CD4-positive, alpha-beta T cell treated with Interleukin-12 subunit alpha and Interleukin-12 subunit beta, for 1 hour (primary cell): ENCODE measurements around the gene PTX3.

Source experiments
- DNase-seq: peaks from one replicate; pipeline ENCODE4 v3.0.0-alpha.2; 2020

PTX3 gene

DNA sequence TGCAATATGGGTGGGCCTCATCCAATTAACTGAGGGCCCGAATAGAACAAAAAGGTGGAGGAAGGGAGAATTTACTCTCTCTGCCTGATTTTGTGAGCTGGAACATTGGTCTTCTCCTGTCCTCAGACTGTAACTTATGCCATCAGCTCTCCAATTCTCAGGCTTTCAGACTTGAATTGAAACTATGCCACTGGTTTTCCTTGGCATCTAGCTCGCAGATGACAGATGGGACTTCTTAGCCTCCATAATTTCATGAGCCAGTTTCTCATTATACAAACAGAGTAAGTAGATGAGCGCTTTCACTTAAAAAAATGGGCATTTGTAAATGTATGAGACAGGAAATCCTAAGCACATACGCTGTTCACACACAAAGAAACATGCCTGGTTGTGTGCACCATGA, 8.7 kb upstream of the PTX3 start:
- no peak for DNase-seq

DNA sequence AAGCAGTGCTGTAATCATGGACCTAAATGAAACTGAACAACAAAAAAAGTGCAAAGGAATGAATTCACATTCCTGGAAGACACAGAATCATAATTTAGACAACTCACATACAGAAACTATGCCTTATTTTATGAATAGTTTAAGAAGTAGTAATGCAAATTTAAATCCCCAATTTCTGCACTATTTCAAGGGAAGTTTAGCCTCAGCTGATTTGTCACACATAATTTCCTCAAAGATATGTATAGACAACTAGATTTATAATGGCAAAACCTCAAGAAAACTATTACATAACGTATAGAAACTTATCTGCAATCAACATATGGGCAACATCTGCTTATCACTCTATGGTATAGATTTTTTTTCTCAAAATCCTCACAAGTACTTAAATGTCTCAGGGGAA, 7.8 kb upstream of the PTX3 start:
- DNase-seq: no peak

- DNase-seq: no peak
These were observed 6.9 kb upstream of the PTX3 start for GRCh38 chr3:157429708-157430107.

DNA sequence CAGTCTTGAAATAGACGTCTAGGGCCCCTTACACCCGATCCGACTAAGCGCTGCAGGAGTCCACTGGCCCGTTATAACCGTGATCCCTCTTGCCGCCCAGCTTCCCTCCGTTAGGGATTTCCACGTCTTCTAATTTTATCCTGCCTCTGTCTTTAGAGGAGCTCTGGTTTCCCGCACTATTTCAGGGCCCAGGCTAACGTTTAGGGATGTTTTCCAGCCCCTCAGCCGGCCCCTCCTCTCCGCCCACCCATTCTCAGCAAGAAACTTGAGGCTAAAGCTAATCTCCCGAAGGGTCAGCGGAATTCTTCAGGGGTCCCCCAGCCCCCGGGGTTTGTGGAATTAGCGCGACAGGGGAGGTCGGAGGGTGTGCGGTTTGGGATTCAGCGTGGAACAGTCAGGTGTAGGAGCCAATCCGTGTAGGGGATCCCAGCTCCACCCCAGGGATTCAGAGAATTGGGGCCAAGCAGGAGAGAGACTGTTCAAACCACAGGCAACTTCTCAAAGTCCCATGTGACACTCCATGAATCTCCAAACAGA, 1.6 kb downstream of the PTX3 start:
- DNase-seq: no peak

GRCh38 chr3:157441102-157441624, 4.5 kb downstream of the PTX3 start:
- DNase-seq: no peak

DNA sequence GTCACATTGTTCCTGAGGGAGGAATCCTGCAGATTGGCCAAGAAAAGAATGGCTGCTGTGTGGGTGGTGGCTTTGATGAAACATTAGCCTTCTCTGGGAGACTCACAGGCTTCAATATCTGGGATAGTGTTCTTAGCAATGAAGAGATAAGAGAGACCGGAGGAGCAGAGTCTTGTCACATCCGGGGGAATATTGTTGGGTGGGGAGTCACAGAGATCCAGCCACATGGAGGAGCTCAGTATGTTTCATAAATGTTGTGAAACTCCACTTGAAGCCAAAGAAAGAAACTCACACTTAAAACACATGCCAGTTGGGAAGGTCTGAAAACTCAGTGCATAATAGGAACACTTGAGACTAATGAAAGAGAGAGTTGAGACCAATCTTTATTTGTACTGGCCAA, 6.1 kb downstream of the PTX3 start:
- no peak for DNase-seq

- no peak for DNase-seq
These were observed 7.5 kb downstream of the PTX3 start for GRCh38 chr3:157443905-157444796.

DNA sequence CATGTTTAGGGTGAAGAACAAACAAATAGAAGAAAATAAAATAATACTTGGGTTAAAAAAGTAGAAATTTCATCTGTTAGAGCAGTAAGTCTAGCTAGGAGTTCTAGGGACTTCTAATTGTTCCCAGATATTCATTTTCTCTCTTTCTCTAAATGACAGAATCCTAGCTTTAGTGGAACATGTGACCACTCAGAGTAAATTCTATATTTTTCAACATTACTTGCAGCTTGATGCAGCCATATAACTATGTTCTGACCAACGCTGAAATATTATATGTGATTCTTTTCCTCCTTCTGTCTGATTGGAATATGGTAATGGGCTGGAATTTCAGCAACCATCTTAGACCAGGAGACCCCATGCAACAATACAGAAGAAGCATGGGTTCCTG, 8.1 kb downstream of the PTX3 start:
- no peak for DNase-seq

GRCh38 chr3:157445857-157446256, 9.2 kb downstream of the PTX3 start:
- DNase-seq: no peak

- DNase-seq: no peak
These were observed 10.5 kb downstream of the PTX3 start for GRCh38 chr3:157447026-157447694.

GRCh38 chr3:157452097-157452496, 15.4 kb downstream of the PTX3 start:
- no peak for DNase-seq

DNA sequence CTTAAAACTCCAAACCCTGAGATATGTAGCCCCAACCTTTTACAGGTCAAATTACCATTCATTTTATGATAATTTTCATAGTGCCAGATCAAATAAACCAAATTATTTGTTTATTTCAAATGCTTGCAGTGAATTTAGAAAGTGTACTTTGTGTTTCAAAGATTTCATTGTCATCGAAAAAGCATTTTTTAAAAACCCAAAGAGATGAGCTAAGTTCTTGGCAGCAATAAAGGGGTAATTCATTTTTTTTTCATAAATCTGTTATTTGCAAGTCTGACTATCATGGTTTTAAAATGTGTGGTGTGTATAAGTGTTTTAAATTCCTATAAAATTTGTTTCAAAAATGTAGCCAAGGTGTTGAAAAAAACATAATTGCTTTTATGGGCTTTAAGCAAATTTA, 17.2 kb downstream of the PTX3 start:
- no peak for DNase-seq

DNA sequence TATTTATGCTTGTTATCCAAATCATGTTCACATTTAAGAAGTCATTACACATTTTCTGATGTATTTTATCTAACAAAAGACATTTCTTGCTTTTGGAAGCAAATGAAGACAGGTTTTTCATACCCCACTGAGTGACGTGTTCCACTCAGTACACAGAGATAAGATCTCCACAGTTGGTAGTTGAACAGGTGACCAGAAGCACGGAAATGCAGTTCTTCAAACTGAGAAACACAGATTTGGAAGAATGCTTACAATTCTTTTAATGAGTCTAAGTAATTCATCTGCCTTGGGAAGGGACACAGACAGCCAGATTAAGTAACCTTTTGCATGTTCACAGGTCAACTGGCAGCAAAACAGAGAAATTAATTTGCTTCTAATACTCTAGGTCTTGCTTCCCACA, 23.1 kb downstream of the PTX3 start:
- DNase-seq: no peak

DNA sequence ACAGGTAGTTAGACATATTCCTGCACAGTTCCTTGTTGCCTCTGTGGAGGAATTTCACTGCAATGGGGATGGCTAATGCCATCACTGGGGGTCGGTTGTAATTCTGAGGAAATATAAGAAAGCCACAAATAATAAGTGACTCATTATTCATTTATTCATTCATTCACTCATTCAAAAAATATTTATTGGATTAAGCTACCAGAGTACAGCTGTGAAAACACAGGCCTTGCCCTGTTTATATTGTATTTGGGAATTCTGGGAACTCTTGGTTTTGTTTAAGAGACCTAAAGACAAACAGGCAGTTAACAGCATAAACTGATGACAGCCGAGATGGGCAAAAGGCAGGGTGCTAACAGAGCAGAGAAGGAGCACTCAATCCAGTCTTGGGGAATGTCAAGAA, 23.6 kb downstream of the PTX3 start:
- no peak for DNase-seq

DNA sequence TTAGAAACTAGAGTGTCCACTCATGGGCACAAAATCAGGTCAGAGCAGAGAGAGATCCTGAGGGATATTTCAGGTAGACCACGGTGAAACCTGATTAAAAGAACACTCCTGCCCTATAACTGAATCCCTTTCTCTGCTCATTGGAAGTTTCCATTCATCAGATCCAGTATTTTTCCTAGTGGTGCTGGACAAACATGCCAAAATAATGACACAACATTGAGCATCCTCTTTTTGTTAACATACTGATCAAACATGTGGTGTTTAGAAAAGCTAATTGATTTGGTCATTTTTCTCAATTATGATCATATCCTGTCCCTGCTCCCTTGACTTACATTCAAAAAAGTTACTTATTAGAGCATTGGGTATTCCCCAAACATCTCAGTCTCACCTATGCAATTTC, 27.2 kb downstream of the PTX3 start:
- DNase-seq: no peak

DNA sequence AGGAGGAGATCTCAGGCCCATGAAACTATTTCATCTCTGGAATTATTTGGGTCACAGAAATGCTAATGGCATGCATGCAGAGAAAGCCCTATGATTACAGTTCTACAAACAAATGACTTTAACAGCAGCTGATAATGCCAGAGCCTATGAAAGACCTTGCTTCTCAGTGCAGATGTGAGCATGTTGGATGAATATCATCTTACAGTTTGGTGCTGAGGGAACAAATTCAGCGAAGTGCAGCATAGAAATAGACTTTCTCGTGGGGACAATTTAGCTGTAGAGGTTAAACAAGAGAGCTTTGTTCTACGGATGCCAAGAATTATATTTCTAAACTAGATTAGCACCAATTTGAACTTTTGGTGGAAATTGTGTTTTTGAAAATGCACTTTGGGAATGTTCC, 27.7 kb downstream of the PTX3 start:
- no peak for DNase-seq

GRCh38 chr3:157465741-157466140, 29.1 kb downstream of the PTX3 start:
- DNase-seq: no peak

DNA sequence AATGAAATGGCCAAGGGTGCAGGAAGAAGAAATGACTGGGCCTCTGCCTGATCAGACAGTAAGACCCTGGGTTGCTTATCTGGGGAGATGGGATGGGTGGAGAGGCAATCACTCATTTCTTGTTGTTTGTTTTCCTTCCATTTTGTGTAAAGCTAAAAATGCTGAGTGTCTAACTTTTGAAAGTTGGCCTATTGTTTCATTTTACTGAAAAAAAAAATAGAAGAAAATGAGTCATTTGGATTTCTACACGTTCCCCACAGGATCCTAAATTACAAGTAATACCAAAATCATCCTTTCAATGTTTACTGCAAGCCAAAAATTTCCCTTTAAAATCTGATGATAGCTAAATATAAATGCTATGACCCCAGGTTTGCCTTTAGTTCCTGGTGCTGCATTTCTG, 30.6 kb downstream of the PTX3 start:
- no peak for DNase-seq

DNA sequence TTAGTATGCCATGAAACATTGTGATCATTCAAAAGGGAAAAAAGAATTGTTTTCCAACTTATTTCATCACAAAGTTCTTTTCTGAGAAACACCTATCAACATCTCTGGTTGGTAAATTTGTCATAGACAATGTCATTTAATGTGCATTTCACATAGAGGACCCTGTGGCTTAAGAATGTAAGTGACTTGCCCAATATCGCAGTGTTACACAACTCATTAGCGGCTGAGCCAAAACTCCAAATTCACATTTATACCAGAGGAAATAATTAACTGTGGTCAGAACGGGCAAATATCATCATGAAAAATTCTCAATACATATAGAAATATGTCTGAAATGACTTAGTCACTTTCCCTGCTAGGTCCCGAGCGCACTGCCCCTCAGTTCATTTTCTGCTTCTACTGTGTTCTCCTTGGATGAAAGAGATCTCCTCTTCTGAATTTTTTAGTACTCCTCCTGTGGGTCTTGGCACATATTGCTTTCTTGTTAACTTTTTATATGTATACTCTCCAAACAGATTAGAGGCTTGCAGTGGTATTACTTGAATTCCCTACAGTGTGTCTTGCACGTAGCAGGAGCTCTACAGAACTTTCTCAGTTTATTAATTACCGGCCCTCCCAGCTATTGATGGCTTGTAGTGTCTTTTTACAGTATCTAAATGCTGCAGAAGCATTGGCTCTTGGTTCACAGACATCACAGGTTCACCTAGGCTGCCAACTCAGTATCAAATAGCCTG, 33.1 kb downstream of the PTX3 start:
- DNase-seq: no peak

- no peak for DNase-seq
These were observed 34.4 kb downstream of the PTX3 start for GRCh38 chr3:157471064-157471463.

DNA sequence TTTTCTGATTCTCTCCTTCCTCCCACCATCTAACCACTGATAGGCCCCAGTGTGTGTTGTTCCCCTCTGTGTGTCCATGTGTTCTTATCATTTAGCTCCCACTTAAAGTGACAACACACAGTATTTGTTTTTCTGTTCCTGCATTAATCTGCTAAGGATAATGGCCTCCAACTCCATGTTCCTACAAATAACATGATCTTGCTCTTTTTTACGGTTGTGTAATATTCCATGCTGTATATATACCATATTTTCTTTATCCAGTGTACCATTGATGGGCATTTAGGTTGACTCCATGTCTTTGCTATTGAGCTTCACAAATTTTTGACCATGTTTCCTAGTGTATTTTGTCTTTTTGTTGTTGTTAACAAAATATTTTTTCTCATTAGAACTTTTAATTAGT, 36.0 kb downstream of the PTX3 start:
- DNase-seq: no peak

GRCh38 chr3:157475921-157476414, 39.3 kb downstream of the PTX3 start:
- no peak for DNase-seq

DNA sequence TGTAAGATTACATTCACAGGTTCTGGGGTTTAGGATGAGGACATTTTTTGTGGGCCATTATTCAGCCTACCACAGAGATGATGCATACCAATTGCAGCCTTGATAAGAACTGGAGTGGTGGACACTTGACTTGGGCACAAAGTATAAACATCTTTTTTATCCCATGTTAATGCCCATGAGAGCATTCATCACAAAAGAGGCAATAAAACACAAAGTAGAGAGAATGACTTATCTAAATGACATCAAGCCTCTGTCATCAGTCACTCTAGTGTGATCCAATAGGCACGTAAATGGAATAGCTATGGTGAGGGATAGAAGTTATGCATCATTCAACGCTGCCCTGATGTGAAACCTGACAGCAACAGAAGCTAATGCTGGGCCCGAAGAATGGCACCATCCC, 40.8 kb downstream of the PTX3 start:
- no peak for DNase-seq
